KMS-11 (cell line): ENCODE data around the gene FBXO41.
A peak's percentile ranks its signal among the peaks of the same experiment; 100 is the strongest.

Source experiments
- H2AFZ ChIP-seq: fragments of 200-600 bp; sonication (generic); 2 replicates; pipeline ENCODE4 v1.6.1; 2016; ENCODE audit warnings: antibody characterized with exemption, mixed run types, low read depth
- H3K27ac ChIP-seq: fragments of 200-600 bp; sonication (generic); 2 replicates; pipeline ENCODE4 v1.6.1; 2016; ENCODE audit warnings: mild to moderate bottlenecking, mixed run types
- H3K27me3 ChIP-seq: fragments of 200-600 bp; sonication (generic); 2 replicates; pipeline ENCODE4 v1.6.1; 2017; ENCODE audit warnings: mild to moderate bottlenecking, low read depth, mixed run types, moderate library complexity; ENCODE audit not compliant: insufficient read depth
- H3K36me3 ChIP-seq: fragments of 200-600 bp; sonication (generic); 2 replicates; pipeline ENCODE4 v1.6.1; 2017; ENCODE audit warnings: mild to moderate bottlenecking, mixed run types; ENCODE audit not compliant: insufficient read depth
- H3K4me1 ChIP-seq: fragments of 200-600 bp; sonication (generic); 2 replicates; pipeline ENCODE4 v1.6.1; 2016; ENCODE audit warnings: mild to moderate bottlenecking, low read depth, mixed run types; ENCODE audit not compliant: poor library complexity, severe bottlenecking
- H3K4me2 ChIP-seq: fragments of 200-600 bp; sonication (generic); 2 replicates; pipeline ENCODE4 v1.7.0; 2016; ENCODE audit warnings: mild to moderate bottlenecking, mixed run types
- H3K4me3 ChIP-seq: fragments of 200-600 bp; sonication (generic); IDR thresholded peaks from 2 replicates; pipeline ENCODE4 v1.6.1; 2017; ENCODE audit warnings: low read depth, low read length, mixed read lengths; ENCODE audit not compliant: insufficient read depth
- H3K79me2 ChIP-seq: fragments of 200-600 bp; sonication (generic); 2 replicates; pipeline ENCODE4 v1.6.1; 2016; ENCODE audit warnings: low read depth, mixed run types; ENCODE audit not compliant: insufficient read depth
- H3K9ac ChIP-seq: fragments of 200-600 bp; sonication (generic); 2 replicates; pipeline ENCODE4 v1.6.1; 2016; ENCODE audit warnings: mild to moderate bottlenecking, mixed run types
- H4K20me1 ChIP-seq: fragments of 200-600 bp; sonication (generic); 2 replicates; pipeline ENCODE4 v1.6.1; 2016; ENCODE audit warnings: mild to moderate bottlenecking, mixed run types; ENCODE audit not compliant: insufficient read depth
- CTCF ChIP-seq: fragments of 200-600 bp; sonication (generic); conservative IDR thresholded peaks from 2 replicates; pipeline ENCODE4 v1.6.1; 2017; ENCODE audit warnings: low read depth, mild to moderate bottlenecking, antibody characterized with exemption, low read length, moderate library complexity, mixed read lengths

The FBXO41 gene

GRCh38 chr2:73232403-73233153, 51.7 kb downstream of the FBXO41 start:
- Histone ChIP-seq H3K27ac (peak overlapping the region; percentile 8; the same call in 1 of the 2 replicates), H3K4me1 (peaks cover 24% of the 10 kb centered on the region), H4K20me1 (peaks cover 27% of the 10 kb centered on the region), H3K79me2 (peaks cover 36% of the 10 kb centered on the region), H3K27me3 (no peaks in the 10 kb centered on the region), H3K9ac (peak overlapping the region; percentile 96; the same call in 1 of the 2 replicates), H3K36me3 (no peaks in the 10 kb centered on the region), H3K4me3 (no peak overlapping the region), H2AFZ (peak overlapping the region; percentile 82), H3K4me2 (peak overlapping the region; percentile 50)
- no peak for TF ChIP-seq CTCF

DNA sequence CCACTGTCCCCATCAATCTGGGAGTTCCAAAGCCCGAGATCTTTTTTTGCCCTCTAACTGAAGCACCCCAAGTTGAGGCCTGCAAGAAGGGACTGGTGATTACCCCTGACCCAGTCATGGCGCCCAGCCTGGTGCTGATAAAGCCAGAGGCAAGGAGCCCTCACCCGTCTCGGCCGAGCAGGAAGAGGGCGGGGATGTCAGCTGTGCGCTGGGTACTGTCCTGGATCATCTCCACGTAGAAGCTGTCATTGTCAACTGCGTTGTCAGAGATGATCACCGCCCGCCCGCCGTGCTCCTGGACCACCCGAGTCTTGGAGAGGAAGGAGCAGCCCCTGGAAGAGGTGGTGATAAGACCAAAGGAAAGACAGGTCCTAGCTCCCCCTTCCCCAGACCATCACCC, 55.6 kb downstream of the FBXO41 start:
- H3K9ac ChIP-seq = no peak overlapping the region
- H3K27me3 ChIP-seq = no peaks in the 10 kb centered on the region
- no peaks in the 10 kb centered on the region for H3K4me1 ChIP-seq
- H4K20me1 ChIP-seq = no peaks in the 10 kb centered on the region
- H3K27ac ChIP-seq = no peak overlapping the region
- H3K79me2 ChIP-seq = no peaks in the 10 kb centered on the region
- H3K4me2 ChIP-seq = no peak overlapping the region
- no peak for TF ChIP-seq CTCF
- H2AFZ ChIP-seq = no peak overlapping the region
- no peak overlapping the region for H3K4me3 ChIP-seq
- H3K36me3 ChIP-seq = no peaks in the 10 kb centered on the region

- Histone ChIP-seq H3K79me2 (no peaks in the 10 kb centered on the region), H3K27me3 (no peaks in the 10 kb centered on the region), H3K9ac (no peak overlapping the region), H3K4me3 (no peak overlapping the region), H3K27ac (no peak overlapping the region), H2AFZ (no peak overlapping the region), H3K36me3 (no peaks in the 10 kb centered on the region), H3K4me1 (no peaks in the 10 kb centered on the region), H3K4me2 (no peak overlapping the region), H4K20me1 (no peaks in the 10 kb centered on the region)
- TF ChIP-seq CTCF = no peak
Measured at GRCh38 chr2:73227086-73227485, 57.2 kb downstream of the FBXO41 start.

DNA sequence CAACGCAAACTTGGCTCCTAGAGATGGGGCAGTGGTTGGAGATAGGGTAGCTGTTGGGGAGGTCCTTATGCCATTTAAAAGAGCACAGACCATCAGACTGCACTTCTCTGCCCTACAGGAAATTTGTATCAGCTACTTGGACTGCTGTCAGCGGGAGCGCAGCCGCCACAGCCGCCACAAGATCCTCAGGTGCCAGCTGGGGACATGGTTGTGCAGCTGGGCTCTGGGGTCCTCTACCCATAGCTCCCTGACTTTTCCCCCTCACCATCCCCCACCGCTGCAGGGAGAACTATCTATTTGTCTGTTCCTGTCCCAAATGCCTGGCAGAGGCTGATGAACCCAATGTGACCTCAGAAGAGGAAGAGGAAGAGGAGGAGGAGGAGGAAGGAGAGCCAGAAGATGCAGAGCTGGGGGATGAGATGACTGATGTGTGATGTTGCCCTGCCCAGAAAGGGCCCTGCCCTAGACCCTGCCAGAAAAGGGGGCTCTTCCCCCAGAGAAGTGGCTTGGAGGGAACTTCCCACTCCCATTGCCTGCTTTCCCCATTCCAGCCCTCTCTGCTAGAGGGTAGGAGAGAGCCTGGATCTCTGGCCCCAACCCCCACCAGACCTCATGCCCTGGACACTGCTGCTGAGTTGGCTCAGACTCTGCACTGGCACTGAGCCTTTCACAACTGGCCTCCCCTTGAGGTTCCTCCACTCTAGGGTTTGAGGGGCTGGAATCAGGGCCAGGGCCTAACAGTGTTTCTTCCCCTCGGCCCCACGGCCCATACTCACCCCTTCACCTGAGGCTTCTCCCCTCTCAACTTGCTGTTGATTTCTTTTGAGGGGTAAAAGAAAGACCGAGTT, 58.5 kb downstream of the FBXO41 start:
- Histone ChIP-seq H3K9ac (no peak overlapping the region), H3K27me3 (no peaks in the 10 kb centered on the region), H3K4me1 (no peaks in the 10 kb centered on the region), H3K27ac (no peak overlapping the region), H3K4me3 (no peak overlapping the region), H4K20me1 (no peaks in the 10 kb centered on the region), H3K36me3 (no peaks in the 10 kb centered on the region), H3K79me2 (no peaks in the 10 kb centered on the region), H2AFZ (no peak overlapping the region), H3K4me2 (no peak overlapping the region)
- TF ChIP-seq CTCF = no peak
